ENCODE results near the gene KIRREL3.
"Not testable (repeated sequence)": the region's sequence is repeated elsewhere in the genome, so short reads cannot be mapped to it uniquely, and the experiment has no call there.

Gene KIRREL3

GRCh38 chr11:126409620-126409985 lies 591.0 kb downstream of the KIRREL3 start:
- no peak for DNase-seq

- no peak for DNase-seq
Observed at GRCh38 chr11:126408901-126409619, 591.5 kb downstream of the KIRREL3 start.

- DNase-seq, result no peak
Observed at GRCh38 chr11:126408496-126408895, 592.1 kb downstream of the KIRREL3 start.

DNA sequence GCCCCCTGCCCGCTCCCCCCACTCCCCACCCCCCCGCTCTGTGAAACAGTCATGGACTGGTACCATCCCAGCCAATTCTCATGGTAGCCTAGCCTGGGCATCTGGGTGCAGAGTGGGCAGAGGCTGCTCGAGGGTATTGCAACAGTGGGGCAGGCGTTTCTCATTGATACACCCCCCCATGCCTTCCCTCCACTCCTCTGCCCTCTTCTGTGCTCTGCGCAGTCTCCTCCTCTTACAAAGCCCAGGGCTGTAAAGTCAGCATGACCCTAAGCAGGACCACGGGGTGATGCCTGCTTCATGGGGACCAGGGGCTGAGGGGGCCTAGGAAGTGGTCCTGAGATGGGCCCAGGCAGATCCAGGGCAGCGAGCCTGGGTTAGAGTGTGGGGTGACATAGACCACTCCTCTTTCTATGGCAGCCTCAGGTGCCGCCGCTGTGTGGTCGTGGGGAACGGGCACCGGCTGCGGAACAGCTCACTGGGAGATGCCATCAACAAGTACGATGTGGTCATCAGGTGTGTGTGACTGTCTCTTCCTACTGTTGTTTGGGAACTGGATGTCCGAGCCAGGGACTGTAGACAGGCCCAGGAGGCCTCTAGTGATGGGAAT lies 592.8 kb downstream of the KIRREL3 start:
- DNase-seq, result no peak

GRCh38 chr11:126407101-126407521 lies 593.5 kb downstream of the KIRREL3 start:
- DNase-seq, result no peak

- DNase-seq, result no peak
Observed at GRCh38 chr11:126406368-126406767, 594.2 kb downstream of the KIRREL3 start.

GRCh38 chr11:126405906-126406305 lies 594.7 kb downstream of the KIRREL3 start:
- no peak for DNase-seq

GRCh38 chr11:126405374-126405773 lies 595.2 kb downstream of the KIRREL3 start:
- DNase-seq, result no peak

DNA sequence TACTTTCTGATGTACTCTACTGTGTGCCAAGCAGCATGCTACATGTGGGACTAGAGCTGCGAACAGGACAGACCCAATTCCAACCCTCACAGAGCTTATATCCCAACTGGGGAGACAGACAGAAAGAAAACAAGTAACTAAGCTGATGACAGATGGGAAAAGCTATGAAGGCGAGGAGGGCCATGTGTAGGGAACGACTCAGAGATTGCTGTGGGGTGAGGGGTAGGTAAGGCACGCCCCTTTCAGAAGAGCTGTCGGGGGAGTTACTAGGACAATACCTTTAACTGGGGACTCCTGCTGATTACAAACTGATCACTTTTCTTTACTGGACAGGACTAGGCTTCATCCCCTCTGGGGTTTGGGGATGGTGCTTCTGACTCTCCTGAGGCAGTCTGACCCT lies 596.2 kb downstream of the KIRREL3 start:
- DNase-seq, result no peak

- DNase-seq, result no peak
Observed at GRCh38 chr11:126403658-126404057, 596.9 kb downstream of the KIRREL3 start.

- no peak for DNase-seq
Observed at GRCh38 chr11:126403022-126403581, 597.5 kb downstream of the KIRREL3 start.

GRCh38 chr11:126400479-126400878 lies 600.1 kb downstream of the KIRREL3 start:
- no peak for DNase-seq

- no peak for DNase-seq
Observed at GRCh38 chr11:126400019-126400418, 600.6 kb downstream of the KIRREL3 start.

DNA sequence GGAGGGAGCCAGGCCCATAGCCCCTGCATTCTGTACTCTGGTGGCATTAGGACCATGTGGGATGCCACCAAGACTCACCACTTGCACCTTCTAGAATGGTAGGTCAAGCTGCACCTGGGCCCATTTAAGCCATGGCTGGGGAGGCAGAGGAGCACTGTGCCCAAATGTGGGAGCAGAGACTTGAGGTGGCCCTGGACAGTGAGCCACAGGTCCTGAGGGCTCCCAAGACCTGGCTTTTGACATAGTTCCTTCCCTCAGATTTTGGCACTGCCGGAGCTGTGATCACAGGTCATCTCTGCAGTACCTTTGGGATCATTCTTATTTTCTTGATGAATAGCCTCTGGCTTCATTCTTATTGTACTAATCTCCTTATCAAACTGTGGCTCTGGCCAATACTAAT lies 601.8 kb downstream of the KIRREL3 start:
- DNase-seq, result no peak

DNA sequence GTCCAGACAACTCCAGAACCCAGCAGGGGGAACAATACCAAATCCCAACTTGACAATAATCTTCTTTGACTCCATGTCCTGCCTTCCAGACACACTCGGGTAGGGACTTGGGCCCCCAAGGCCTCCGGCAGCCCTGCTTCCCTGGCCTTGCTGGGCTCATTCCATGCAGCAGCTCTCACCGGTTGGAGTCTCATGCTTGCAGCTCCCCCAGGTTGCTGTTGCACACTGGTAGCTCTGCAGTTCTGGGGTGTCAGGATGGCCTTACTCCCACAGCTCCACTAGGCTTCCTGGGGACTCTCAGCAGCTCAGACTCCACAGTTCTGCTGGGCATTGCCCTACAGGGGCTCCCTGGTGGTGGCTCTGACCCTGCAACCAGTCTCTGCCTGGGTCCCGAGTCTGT lies 602.3 kb downstream of the KIRREL3 start:
- DNase-seq, result no peak

- DNase-seq, result no peak
Observed at GRCh38 chr11:126396965-126397364, 603.6 kb downstream of the KIRREL3 start.

- DNase-seq, result not testable (repeated sequence)
Observed at GRCh38 chr11:126396266-126396665, 604.3 kb downstream of the KIRREL3 start.

GRCh38 chr11:126395784-126396183 lies 604.8 kb downstream of the KIRREL3 start:
- not testable (repeated sequence) for DNase-seq

- not testable (repeated sequence) for DNase-seq
Observed at GRCh38 chr11:126394634-126395072, 605.9 kb downstream of the KIRREL3 start.

DNA sequence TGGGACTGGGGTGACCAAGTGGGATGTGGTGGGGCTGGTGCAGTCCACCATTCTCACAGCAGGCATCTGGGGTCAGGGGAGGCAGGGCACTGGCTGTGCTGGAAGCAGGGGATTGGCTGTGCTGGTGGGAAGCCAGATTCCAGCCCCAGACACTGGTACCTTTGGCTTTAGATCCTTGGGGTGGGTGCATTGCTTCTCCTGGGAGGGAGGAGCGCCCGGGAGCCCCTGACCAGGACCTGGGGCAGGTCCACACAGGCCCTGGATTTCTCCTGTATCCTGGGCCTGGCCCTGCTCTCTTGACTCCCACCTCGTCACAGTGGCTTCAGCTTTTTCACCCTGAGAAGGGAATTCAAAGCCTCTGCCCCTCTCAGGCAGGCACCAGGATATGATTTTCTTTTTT lies 606.5 kb downstream of the KIRREL3 start:
- no peak for DNase-seq

DNA sequence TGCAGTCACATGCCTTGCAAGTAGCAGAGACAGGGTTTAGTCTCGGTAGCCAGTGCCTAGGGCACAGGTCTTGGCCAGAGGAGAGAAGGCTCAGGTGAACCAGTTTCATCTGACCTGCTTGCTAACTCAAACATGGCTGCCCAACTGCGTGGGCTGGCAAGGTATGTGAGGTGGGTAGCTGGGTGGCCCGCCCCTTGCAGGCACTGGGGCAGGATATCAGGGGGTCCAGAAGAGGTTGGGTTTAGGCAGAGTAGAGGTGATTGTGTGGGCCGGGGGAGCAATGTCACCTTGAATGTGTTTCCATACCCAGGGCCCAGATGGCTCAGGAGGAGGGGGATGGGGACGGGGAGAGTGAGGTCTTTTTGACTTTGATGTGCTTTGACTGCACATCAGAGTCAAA lies 607.4 kb downstream of the KIRREL3 start:
- DNase-seq, result no peak

- no peak for DNase-seq
Observed at GRCh38 chr11:126392633-126393013, 607.9 kb downstream of the KIRREL3 start.

- DNase-seq, result no peak
Observed at GRCh38 chr11:126391970-126392632, 608.5 kb downstream of the KIRREL3 start.

Data from NCI-H187 treated with DMSO at 0.1 percent for 48 hours (cell line).